HepG2 (cell line): ENCODE data around the gene NDUFB6. TPM values are rescaled to one million over a fixed set of nuclear protein-coding genes. Genes with fewer than 3 reads are reported as not detected.

Experiments used
- ARID2 ChIP-seq: sonication (generic); formaldehyde crosslinking; IDR thresholded peaks from 2 replicates; pipeline ENCODE4 v1.8.1; 2022; ENCODE audit warnings: mild to moderate bottlenecking, missing genetic modification reagents, borderline replicate concordance
- GATAD1 ChIP-seq: IDR thresholded peaks from 2 replicates; pipeline ENCODE4 v1.6.1; 2016; ENCODE audit warnings: missing genetic modification reagents, missing compliant biosample characterization
- HCFC1 ChIP-seq: fragments of 150-350 bp; IDR thresholded peaks from 2 replicates; pipeline ENCODE4 v1.6.1; 2014; ENCODE audit warnings: low read depth, low read length
- HDAC2 ChIP-seq: sonication (generic); formaldehyde crosslinking; IDR thresholded peaks from 2 replicates; pipeline ENCODE4 v1.4.0; 2020; ENCODE audit warnings: missing genetic modification reagents
- KLF15 ChIP-seq: sonication (generic); formaldehyde crosslinking; IDR thresholded peaks from 2 replicates; pipeline ENCODE4 v1.8.1; 2023; ENCODE audit warnings: borderline replicate concordance, mild to moderate bottlenecking, inconsistent platforms, missing genetic modification reagents, mixed read lengths
- PAXIP1 ChIP-seq: sonication (generic); formaldehyde crosslinking; conservative IDR thresholded peaks from 2 replicates; pipeline ENCODE4 v1.4.0; 2020; ENCODE audit warnings: mild to moderate bottlenecking, missing genetic modification reagents, moderate library complexity
- REPIN1 ChIP-seq: sonication (generic); formaldehyde crosslinking; IDR thresholded peaks from 2 replicates; pipeline ENCODE4 v1.8.0; 2022; ENCODE audit warnings: missing genetic modification reagents, low read depth, mild to moderate bottlenecking, borderline replicate concordance
- SETDB1 ChIP-seq: sonication (generic); formaldehyde crosslinking; IDR thresholded peaks from 2 replicates; pipeline ENCODE4 v1.5.1; 2020; ENCODE audit warnings: missing genetic modification reagents, mild to moderate bottlenecking, borderline replicate concordance
- ZC3H4 ChIP-seq: sonication (generic); formaldehyde crosslinking; IDR thresholded peaks from 2 replicates; pipeline ENCODE4 v1.4.0; 2020; ENCODE audit warnings: missing genetic modification reagents, borderline replicate concordance
- ZNF264 ChIP-seq: sonication (generic); formaldehyde crosslinking; IDR thresholded peaks from 2 replicates; pipeline ENCODE4 v1.4.0; 2020; ENCODE audit warnings: missing genetic modification reagents
- ZNF580 ChIP-seq: IDR thresholded peaks from 2 replicates; pipeline ENCODE4 v1.6.1; 2016; ENCODE audit warnings: low read depth, borderline replicate concordance
- ZNF75D ChIP-seq: sonication (generic); formaldehyde crosslinking; IDR thresholded peaks from 2 replicates; pipeline ENCODE4 v1.8.1; 2023; ENCODE audit warnings: missing genetic modification reagents, mild to moderate bottlenecking, borderline replicate concordance
- ZNF770 ChIP-seq: sonication (generic); formaldehyde crosslinking; IDR thresholded peaks from 2 replicates; pipeline ENCODE4 v1.5.0; 2020; ENCODE audit warnings: mild to moderate bottlenecking, missing genetic modification reagents
- ZNF883 ChIP-seq: sonication (generic); formaldehyde crosslinking; IDR thresholded peaks from 2 replicates; pipeline ENCODE4 v1.5.1; 2020; ENCODE audit warnings: mild to moderate bottlenecking, missing genetic modification reagents; ENCODE audit errors: not compliant biosample characterization
- ZXDC ChIP-seq: sonication (generic); formaldehyde crosslinking; IDR thresholded peaks from 2 replicates; pipeline ENCODE4 v1.5.0; 2020; ENCODE audit warnings: mild to moderate bottlenecking, missing genetic modification reagents
- polyA plus RNA-seq, 8 experiments: library from polyadenylated mRNA; depleted of rRNA in 3 of 8; stranded (reverse) in 7 of 8; unstranded in 1 of 8; fragments of >200 nt; fragmentation: Illumina TruSeq in 4 of 8; extraction: Trizol in 4 of 8; gene quantifications; 2 replicates each; pipeline versions ENCODE4 v1.2.1 to v1.2.3, GENCODE V29; 2011 to 2016; ENCODE audit warnings: low read depth in 4 of 8, missing spikeins in 1 of 8, mixed read lengths in 1 of 8; ENCODE audit not compliant: insufficient read depth in 1 of 8
- total RNA-seq, 5 experiments: library from RNA; depleted of rRNA; stranded (reverse); fragments of >200 nt; fragmentation: Illumina TruSeq; extraction: Trizol; gene quantifications; 2 replicates each; pipeline ENCODE4 v1.2.3, GENCODE V29; 2016; ENCODE audit warnings: low read depth in 1 of 5

NDUFB6 gene
- total and polyA plus RNA-seq, 2 of the 13 experiments (the other 11 are each of a cell fraction or from before 2014, with no cell fraction given): 31.2 to 81.9 TPM

- no peak; the same call in 1 of the 2 replicates for TF ChIP-seq PAXIP1 (CRISPR knock-in tag)
- TF ChIP-seq HDAC2 (CRISPR knock-in tag): peak; percentile 31
- TF ChIP-seq HCFC1: no peak
- peak; percentile 73; the same call in 1 of the 2 replicates for TF ChIP-seq REPIN1 (CRISPR knock-in tag)
- 0 out of 2 replicates have a peak, but pooled peaks have one; percentile 41 for TF ChIP-seq ZXDC (CRISPR knock-in tag)
- no peak for TF ChIP-seq SETDB1 (CRISPR knock-in tag)
- no peak for TF ChIP-seq ZNF264 (CRISPR knock-in tag)
- no peak for TF ChIP-seq ZNF770 (CRISPR knock-in tag)
- TF ChIP-seq ZNF580 (CRISPR knock-in tag): 0 out of 2 replicates have a peak, but pooled peaks have one; percentile 39
- no peak for TF ChIP-seq ZC3H4 (CRISPR knock-in tag)
- TF ChIP-seq ARID2 (CRISPR knock-in tag): 0 out of 2 replicates have a peak, but pooled peaks have one; percentile 69
- TF ChIP-seq ZNF75D (CRISPR knock-in tag): no peak
- peak; percentile 86; the same call in 1 of the 2 replicates for TF ChIP-seq KLF15 (CRISPR knock-in tag)
- peak; percentile 76 for TF ChIP-seq ZNF883
- peak; percentile 84 for TF ChIP-seq GATAD1 (CRISPR knock-in tag)
Observed at GRCh38 chr9:32550562-32551275, 22.2 kb downstream of the NDUFB6 start (continued).
